Erythroblast (primary cell): ENCODE results near the gene TXNDC11.

ENCODE experiments used
- GATA1 ChIP-seq: IDR thresholded peaks from 2 replicates; pipeline ENCODE4 v1.6.1; 2011; ENCODE audit warnings: low read depth, mild to moderate bottlenecking, control low read depth, low read length, moderate library complexity
- POLR2A ChIP-seq: IDR thresholded peaks from 2 replicates; pipeline ENCODE4 v1.6.1; 2011; ENCODE audit warnings: mild to moderate bottlenecking, low read length

DNA sequence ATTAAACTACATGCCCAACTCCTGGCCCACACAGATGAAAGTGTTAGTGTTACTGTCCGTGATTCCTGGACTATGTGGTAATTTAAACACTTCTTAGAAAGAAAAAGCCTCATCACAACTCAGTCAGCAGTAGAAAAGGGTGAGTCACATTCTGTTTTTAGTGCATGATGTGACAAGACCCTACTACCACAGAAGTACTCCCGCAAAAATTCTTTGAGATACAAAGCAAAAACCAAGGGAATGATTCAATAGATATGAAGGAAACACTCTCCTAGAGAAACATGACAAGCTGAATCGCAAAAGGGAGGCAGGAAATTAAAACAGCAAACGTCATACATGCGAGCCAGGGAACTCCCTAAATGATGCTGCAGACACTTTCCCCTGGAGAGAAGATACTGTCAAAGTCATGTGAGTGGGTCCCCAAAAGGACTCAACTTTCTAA is 60.0 kb downstream of the TXNDC11 start:
- TF ChIP-seq POLR2A (no peak), GATA1 (no peak)
